K562 (cell line): ENCODE data around the gene EIF5A2. TPM values are rescaled to one million over a fixed set of nuclear protein-coding genes. Genes with fewer than 3 reads are reported as not detected.

ENCODE experiments used
- C11orf30 ChIP-seq: fragments of 450-650 bp; IDR thresholded peaks from 2 replicates; pipeline ENCODE4 v1.6.1; 2016; ENCODE audit warnings: low read depth, mild to moderate bottlenecking
- DMBX1 ChIP-seq: fragments of 250-450 bp; sonication (Bioruptor Pico); IDR thresholded peaks from 2 replicates; pipeline ENCODE4 v1.8.0; 2022; ENCODE audit warnings: inconsistent platforms, mild to moderate bottlenecking, moderate library complexity, borderline replicate concordance
- MEIS2 ChIP-seq: fragments of 450-650 bp; IDR thresholded peaks from 2 replicates; pipeline ENCODE4 v1.6.1; 2014; ENCODE audit warnings: mild to moderate bottlenecking; ENCODE audit not compliant: partially characterized antibody
- NR2C2 ChIP-seq, 2 experiments: fragments of 200-800 bp in 1 of 2; sonication (Bioruptor generic) in 1 of 2; sonication (generic) in 1 of 2; formaldehyde crosslinking in 1 of 2; IDR thresholded peaks; 2 replicates each; pipeline versions ENCODE4 v1.6.1 to v1.8.0; 2016 to 2022; ENCODE audit warnings: mild to moderate bottlenecking in 1 of 2, missing compliant biosample characterization in 1 of 2, missing genetic modification characterization in 1 of 2, missing genetic modification reagents in 1 of 2
- SMAD3 ChIP-seq: fragments of 450-650 bp; formaldehyde crosslinking; conservative IDR thresholded peaks from 2 replicates; pipeline ENCODE4 v1.4.0; 2020; ENCODE audit warnings: mild to moderate bottlenecking
- ZFX ChIP-seq: sonication (generic); formaldehyde crosslinking; IDR thresholded peaks from 2 replicates; pipeline ENCODE4 v1.8.0; 2022; ENCODE audit warnings: mild to moderate bottlenecking, missing genetic modification reagents, moderate library complexity
- ZKSCAN8 ChIP-seq: fragments of 200-800 bp; sonication (Bioruptor generic); IDR thresholded peaks from 2 replicates; pipeline ENCODE4 v1.6.1; 2016; ENCODE audit warnings: missing genetic modification characterization, missing compliant biosample characterization
- ZNF175 ChIP-seq: fragments of 200-800 bp; sonication (Bioruptor generic); IDR thresholded peaks from 2 replicates; pipeline ENCODE4 v1.6.1; 2016; ENCODE audit warnings: low read depth, mild to moderate bottlenecking, missing genetic modification characterization, missing compliant biosample characterization
- ZNF263 ChIP-seq: sonication (generic); formaldehyde crosslinking; IDR thresholded peaks from 2 replicates; pipeline ENCODE4 v1.8.0; 2022; ENCODE audit warnings: mild to moderate bottlenecking, missing genetic modification reagents, borderline replicate concordance
- polyA plus RNA-seq, 8 experiments: library from polyadenylated mRNA; depleted of rRNA in 4 of 8; stranded (reverse) in 5 of 8; unstranded in 3 of 8; fragments of >200 nt; fragmentation: Nextera tagmentation in 2 of 8; fragmentation: Illumina TruSeq in 1 of 8; extraction: Ambion mirVana in 2 of 8; extraction: Trizol in 1 of 8; gene quantifications; 2 replicates each; pipeline versions ENCODE4 v1.2.1 to v1.2.3, GENCODE V29; 2011 to 2014; ENCODE audit warnings: inconsistent platforms in 1 of 8, missing spikeins in 1 of 8
- total RNA-seq, 7 experiments: library from RNA; depleted of rRNA in 6 of 7; stranded (reverse); fragments of >200 nt in 6 of 7; fragmentation: Illumina TruSeq in 2 of 7; extraction: Trizol in 2 of 7; gene quantifications; 2 replicates each; pipeline versions ENCODE4 v1.2.1 to v1.2.3, GENCODE V29; 2011 to 2021; ENCODE audit warnings: low replicate concordance in 1 of 7
- TF ChIP-seq, protein P1 (sequence below): sonication (generic); formaldehyde crosslinking; IDR thresholded peaks from 2 replicates; pipeline ENCODE4 v1.8.1; 2023; ENCODE audit warnings: mild to moderate bottlenecking, missing genetic modification reagents
- TF ChIP-seq, protein P2 (sequence below), 2 experiments: fragments of 450-650 bp in 1 of 2; sonication (generic) in 1 of 2; formaldehyde crosslinking in 1 of 2; IDR thresholded peaks; 2 replicates each; pipeline versions ENCODE4 v1.7.1 to v1.9.0; 2016 to 2022; ENCODE audit warnings: inconsistent platforms in 1 of 2, mild to moderate bottlenecking in 1 of 2, missing genetic modification reagents in 1 of 2
- TF ChIP-seq, protein P3 (sequence below), 2 experiments: IDR thresholded peaks; 2 replicates each; pipeline ENCODE4 v1.6.1; 2011; ENCODE audit warnings: borderline replicate concordance in 1 of 2, control low read depth in 1 of 2, low read depth in 1 of 2, low read length in 1 of 2, mild to moderate bottlenecking in 1 of 2, mixed read lengths in 1 of 2, moderate library complexity in 1 of 2; ENCODE audit not compliant: insufficient read depth in 1 of 2, insufficient read length in 1 of 2, poor library complexity in 1 of 2, severe bottlenecking in 1 of 2; ENCODE audit errors: extremely low read depth in 1 of 2

EIF5A2 gene
- total and polyA plus RNA-seq, 9 of the 15 experiments (the other 6 are each of a cell fraction or from before 2014, with no cell fraction given): 3.9 to 18.3 (median 15.9) TPM

DNA sequence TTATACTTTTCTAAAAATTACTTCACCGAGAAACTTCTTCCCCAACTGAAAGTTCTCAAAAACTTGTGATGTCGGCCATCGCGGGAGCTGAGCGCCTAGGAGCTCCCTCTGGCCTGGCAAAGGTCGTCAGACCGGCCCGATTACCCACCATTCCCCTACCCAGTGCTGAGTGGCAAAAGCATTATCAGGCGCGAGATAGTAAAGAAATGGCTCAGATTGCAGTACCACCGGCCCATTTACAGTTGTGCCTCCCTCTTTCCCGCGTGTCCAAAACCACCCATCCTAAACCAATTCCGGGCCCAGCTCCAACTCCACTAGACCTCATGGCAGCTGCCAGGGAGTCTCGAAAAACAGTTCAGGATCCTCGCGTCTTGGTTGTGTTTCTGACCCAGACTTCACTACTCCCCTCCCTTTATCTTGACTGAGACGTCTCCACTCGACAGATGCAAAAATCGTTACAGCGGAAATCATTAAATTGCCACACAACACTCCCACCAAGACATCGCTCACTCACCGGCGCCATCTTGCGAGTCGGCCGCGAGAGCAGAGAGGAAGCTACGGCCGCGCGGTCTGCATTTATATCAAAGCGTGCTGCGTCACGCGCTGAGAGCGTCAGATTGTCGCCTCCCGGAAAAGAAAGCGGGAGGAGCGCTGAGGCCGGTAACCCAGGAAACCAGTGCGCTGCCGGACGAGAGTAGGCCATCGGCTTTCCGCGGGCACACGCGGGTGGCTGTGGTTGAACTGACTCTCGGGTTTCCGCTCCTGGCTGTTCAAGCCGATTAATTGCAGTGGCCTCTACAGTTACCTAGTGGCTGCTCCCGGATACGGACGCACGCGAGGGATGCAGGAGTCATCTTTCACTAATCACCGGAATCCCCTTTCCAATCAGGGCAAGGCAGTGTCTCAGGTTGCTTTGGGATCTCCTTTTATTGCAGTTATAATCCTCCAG is 38.5 kb downstream of the EIF5A2 start, which contains the start of gene RPL22L1 (continued):
- TF ChIP-seq, protein P1, sequence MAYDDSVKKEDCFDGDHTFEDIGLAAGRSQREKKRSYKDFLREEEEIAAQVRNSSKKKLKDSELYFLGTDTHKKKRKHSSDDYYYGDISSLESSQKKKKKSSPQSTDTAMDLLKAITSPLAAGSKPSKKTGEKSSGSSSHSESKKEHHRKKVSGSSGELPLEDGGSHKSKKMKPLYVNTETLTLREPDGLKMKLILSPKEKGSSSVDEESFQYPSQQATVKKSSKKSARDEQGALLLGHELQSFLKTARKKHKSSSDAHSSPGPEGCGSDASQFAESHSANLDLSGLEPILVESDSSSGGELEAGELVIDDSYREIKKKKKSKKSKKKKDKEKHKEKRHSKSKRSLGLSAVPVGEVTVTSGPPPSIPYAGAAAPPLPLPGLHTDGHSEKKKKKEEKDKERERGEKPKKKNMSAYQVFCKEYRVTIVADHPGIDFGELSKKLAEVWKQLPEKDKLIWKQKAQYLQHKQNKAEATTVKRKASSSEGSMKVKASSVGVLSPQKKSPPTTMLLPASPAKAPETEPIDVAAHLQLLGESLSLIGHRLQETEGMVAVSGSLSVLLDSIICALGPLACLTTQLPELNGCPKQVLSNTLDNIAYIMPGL: peak; percentile 90; the same call in 1 of the 2 replicates
- TF ChIP-seq DMBX1 (CRISPR knock-in tag) (peak; percentile 34; the same call in 1 of the 2 replicates), ZNF175 (peak; percentile 12; the same call in 1 of the 2 replicates), SMAD3 (CRISPR knock-in tag) (0 out of 2 replicates have a peak, but pooled peaks have one; percentile 26), C11orf30 (peak; percentile 72), NR2C2 (CRISPR knock-in tag; IDR thresholded peaks at IDR 0.05) (no peak), NR2C2 (tag; IDR thresholded peaks at IDR 0.05) (peak; percentile 79), ZKSCAN8 (CRISPR knock-in tag) (no peak), ZNF263 (CRISPR knock-in tag) (peak; percentile 80), ZFX (CRISPR knock-in tag) (peak; percentile 94), MEIS2 (peak; percentile 30)
- TF ChIP-seq, protein P2, sequence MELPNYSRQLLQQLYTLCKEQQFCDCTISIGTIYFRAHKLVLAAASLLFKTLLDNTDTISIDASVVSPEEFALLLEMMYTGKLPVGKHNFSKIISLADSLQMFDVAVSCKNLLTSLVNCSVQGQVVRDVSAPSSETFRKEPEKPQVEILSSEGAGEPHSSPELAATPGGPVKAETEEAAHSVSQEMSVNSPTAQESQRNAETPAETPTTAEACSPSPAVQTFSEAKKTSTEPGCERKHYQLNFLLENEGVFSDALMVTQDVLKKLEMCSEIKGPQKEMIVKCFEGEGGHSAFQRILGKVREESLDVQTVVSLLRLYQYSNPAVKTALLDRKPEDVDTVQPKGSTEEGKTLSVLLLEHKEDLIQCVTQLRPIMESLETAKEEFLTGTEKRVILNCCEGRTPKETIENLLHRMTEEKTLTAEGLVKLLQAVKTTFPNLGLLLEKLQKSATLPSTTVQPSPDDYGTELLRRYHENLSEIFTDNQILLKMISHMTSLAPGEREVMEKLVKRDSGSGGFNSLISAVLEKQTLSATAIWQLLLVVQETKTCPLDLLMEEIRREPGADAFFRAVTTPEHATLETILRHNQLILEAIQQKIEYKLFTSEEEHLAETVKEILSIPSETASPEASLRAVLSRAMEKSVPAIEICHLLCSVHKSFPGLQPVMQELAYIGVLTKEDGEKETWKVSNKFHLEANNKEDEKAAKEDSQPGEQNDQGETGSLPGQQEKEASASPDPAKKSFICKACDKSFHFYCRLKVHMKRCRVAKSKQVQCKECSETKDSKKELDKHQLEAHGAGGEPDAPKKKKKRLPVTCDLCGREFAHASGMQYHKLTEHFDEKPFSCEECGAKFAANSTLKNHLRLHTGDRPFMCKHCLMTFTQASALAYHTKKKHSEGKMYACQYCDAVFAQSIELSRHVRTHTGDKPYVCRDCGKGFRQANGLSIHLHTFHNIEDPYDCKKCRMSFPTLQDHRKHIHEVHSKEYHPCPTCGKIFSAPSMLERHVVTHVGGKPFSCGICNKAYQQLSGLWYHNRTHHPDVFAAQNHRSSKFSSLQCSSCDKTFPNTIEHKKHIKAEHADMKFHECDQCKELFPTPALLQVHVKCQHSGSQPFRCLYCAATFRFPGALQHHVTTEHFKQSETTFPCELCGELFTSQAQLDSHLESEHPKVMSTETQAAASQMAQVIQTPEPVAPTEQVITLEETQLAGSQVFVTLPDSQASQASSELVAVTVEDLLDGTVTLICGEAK (IDR thresholded peaks at IDR 0.05): no peak; the same call in 1 of the 2 replicates
- TF ChIP-seq, protein P2 (CRISPR knock-in tag; IDR thresholded peaks at IDR 0.05): no peak
- TF ChIP-seq, protein P3, sequence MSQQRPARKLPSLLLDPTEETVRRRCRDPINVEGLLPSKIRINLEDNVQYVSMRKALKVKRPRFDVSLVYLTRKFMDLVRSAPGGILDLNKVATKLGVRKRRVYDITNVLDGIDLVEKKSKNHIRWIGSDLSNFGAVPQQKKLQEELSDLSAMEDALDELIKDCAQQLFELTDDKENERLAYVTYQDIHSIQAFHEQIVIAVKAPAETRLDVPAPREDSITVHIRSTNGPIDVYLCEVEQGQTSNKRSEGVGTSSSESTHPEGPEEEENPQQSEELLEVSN (IDR thresholded peaks at IDR 0.05; ENCODE audit: borderline replicate concordance in 1 of 2, extremely low read depth in 1 of 2, insufficient read depth in 1 of 2, insufficient read length in 1 of 2, low read depth in 1 of 2, low read length in 1 of 2, poor library complexity in 1 of 2, severe bottlenecking in 1 of 2): peak; percentile 68 to 79
